GM18909 (cell line): ENCODE measurements around the gene RNF223.
A peak's percentile ranks its signal among the peaks of the same experiment; 100 is the strongest.
"Not testable (repeated sequence)": the region's sequence is repeated elsewhere in the genome, so short reads cannot be mapped to it uniquely, and the experiment has no call there.

Source experiments
- ATAC-seq: cut with Tn5 transposase; IDR thresholded peaks from one replicate; pipeline ENCODE4 v1.9.1; 2021; ENCODE audit warnings: mild to moderate bottlenecking; ENCODE audit not compliant: unreplicated experiment, poor library complexity

RNF223 gene

GRCh38 chr1:1074631-1075147 lies 583 bp upstream of the RNF223 start:
- no peak for ATAC-seq

- ATAC-seq, result no peak
Measured at GRCh38 chr1:1072849-1073742, 1.0 kb downstream of the RNF223 start.

GRCh38 chr1:1072299-1072848 lies 1.7 kb downstream of the RNF223 start:
- no peak for ATAC-seq

GRCh38 chr1:1071486-1072298 lies 2.4 kb downstream of the RNF223 start:
- no peak for ATAC-seq

DNA sequence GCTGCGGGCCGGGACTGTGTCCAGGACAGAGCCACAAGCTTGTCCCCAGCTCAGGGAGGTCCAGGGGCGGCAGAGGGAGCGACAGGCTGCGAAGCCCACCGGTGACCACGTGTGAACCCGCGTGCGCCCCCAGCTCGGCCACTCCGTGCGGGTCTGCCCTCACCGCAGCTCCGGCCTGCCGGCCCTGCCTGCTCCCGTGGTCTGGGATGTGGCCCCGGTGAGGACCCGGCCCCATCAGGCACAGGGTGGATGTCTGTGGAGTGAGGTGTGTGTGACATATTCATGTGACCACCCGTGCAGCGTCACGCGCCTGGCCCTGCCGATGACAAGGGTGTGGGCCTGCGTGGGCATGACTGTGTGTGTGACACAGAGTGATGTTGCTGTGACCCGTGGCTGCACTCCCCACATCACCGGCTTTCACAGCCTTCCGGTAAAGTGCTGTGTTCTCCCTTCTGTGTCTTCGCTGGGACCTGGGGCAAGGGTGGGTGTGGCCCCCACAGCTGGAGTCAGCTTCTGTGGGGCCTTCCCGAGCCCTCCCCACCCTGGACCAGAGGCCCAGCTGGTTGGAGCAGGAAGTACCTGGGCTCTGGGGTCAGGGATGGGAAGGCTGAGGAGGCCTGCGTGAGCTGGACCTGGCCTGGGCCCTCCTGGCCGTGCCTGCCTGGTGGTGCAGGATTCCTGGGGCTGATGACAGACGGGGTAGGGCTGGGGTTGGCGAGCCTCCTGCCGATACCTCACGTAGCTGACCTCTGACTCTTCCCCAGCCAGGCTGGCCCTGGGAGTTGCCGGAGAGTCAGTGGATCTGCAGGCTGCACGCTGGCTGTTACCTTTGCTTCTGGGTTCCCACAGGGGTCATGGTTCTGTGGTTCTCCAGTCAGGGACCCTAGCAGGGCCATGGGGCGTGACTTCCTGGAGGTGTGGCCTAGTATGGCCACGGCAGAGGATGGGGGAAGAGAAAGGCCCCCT lies 4.1 kb downstream of the RNF223 start:
- ATAC-seq, result no peak

GRCh38 chr1:1069056-1069710 lies 4.9 kb downstream of the RNF223 start:
- ATAC-seq, result no peak

DNA sequence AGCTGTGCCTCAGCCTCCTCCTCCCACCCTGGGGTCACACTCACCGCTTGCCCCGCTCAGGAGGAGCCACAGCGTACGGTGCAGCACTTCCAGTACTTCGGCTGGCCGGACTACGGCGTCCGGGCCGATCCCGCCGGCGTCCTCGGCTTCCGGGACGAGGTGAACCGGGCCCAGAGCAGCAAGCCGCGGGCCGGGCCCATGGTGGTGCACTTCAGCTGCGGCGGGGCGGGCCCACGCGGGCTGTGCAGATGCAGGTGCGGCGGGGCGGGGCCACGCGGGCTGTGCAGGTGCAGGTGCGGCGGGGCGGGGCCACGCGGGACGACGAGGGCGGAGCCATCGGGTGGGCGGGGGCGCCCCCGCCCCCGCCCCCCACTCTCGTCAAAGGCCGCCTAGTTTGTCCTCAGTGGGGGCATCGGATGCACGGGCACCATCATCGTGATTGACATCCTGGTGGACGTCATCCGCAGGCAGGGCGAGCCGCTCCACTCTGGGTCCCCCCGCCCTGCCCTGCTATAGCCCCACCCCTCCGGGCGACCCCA lies 5.5 kb downstream of the RNF223 start:
- no peak for ATAC-seq

- no peak for ATAC-seq
Measured at GRCh38 chr1:1067860-1068516, 6.1 kb downstream of the RNF223 start.

- no peak for ATAC-seq
Measured at GRCh38 chr1:1067284-1067859, 6.7 kb downstream of the RNF223 start.

GRCh38 chr1:1066403-1067283 lies 7.5 kb downstream of the RNF223 start:
- no peak for ATAC-seq

GRCh38 chr1:1065940-1066304 lies 8.2 kb downstream of the RNF223 start:
- not testable (repeated sequence) for ATAC-seq

DNA sequence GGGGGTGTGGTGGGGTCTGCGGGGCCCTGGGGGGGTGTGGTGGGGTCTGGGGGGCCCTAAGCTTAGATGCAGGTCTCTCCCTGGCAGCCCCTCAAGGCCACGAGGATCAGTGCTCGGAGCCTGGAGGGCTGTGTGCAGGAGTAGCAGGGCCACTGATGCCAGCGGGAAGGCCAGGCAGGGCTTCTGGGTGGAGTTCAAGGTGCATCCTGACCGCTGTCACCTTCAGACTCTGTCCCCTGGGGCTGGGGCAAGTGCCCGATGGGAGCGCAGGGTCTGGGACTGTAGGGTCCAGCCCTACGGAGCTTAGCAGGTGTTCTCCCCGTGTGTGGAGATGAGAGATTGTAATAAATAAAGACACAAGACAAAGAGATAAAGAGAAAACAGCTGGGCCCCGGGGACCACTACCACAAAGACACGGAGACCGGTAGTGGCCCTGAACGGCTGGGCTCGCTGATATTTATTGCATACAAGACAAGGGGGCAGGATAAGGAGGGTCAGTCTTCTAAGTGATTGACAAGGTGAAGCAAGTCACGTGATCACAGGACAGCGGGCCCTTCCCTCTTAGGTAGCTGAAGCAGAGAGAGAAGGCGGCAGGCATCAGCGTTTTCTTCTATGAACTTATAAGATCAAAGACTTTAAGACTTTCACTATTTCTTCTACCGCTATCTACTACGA lies 8.7 kb downstream of the RNF223 start:
- no peak for ATAC-seq

DNA sequence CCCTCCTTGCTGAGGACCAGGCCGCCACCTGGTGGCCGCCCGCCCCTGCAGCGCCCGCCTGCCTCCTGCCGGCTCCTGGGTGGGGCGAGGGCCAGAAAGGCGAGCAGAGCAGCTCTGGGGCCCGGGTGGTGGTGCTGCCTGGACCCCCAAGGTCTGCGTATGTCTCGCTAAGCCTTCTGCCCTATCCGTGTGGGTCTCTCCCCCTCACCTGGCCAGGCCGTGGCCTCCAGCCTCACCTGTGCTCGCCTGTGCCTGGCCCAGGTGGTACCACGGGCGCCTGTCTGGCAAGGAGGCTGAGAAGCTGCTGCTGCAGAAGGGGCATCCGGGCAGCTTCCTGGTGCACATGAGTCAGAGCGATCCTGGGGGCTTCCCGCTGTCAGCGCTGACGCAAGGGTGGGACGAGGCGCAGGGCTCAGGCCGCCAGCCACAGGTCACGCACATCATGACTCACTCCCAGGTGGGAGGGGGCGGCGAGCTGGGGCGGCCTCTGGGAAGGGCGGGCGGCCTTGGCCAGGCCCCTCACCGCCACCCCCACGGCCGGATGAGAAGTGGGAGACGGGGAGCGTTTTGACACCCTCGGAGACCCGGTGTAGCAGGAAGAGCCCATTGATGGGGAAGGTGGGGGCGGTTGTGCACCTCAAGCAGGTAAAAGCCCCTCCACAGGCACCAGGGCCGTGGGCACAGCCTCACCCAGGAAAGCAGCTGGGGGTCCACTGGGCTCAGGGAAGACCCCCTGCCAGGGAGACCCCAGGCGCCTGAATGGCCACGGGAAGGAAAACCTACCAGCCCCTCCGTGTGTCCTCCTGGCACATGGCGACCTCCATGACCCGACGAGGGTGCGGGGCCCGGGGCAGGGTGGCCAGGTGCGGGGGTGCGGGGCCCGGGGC lies 9.9 kb downstream of the RNF223 start:
- peak; percentile 57 for ATAC-seq

- ATAC-seq, result no peak
Measured at GRCh38 chr1:1063261-1063944, 10.7 kb downstream of the RNF223 start.
